Smooth muscle cell (in vitro differentiated cells): Measurements from ENCODE around the gene EBLN2. TPM values are rescaled to one million over a fixed set of nuclear protein-coding genes. Genes with fewer than 3 reads are reported as not detected.

Experiments
- DNase-seq: peaks from one replicate; lab custom pipeline; 2025; ENCODE audit not compliant: unreplicated experiment; lab: John Stamatoyannopoulos, UW
- H2AFZ ChIP-seq: fragments of 200-600 bp; sonication (generic); 2 replicates; pipeline ENCODE4 v1.6.0; 2016; ENCODE audit warnings: antibody characterized with exemption, low read depth, mild to moderate bottlenecking
- H3F3A ChIP-seq: fragments of 200-600 bp; sonication (generic); 2 replicates; pipeline ENCODE4 v1.6.0; 2017; ENCODE audit warnings: antibody characterized with exemption, low read depth
- H3K27ac ChIP-seq: fragments of 200-600 bp; sonication (generic); 2 replicates; pipeline ENCODE4 v1.5.1; 2016; ENCODE audit warnings: low read depth, mild to moderate bottlenecking
- H3K27me3 ChIP-seq: fragments of 200-600 bp; sonication (generic); 2 replicates; pipeline ENCODE4 v1.6.1; 2016; ENCODE audit warnings: low read depth, mild to moderate bottlenecking
- H3K36me3 ChIP-seq: fragments of 200-600 bp; sonication (generic); 2 replicates; pipeline ENCODE4 v1.5.1; 2016; ENCODE audit warnings: low read depth
- H3K4me1 ChIP-seq: fragments of 200-600 bp; sonication (generic); 2 replicates; pipeline ENCODE4 v1.5.1; 2016; ENCODE audit warnings: low read depth
- H3K4me2 ChIP-seq: fragments of 200-600 bp; sonication (generic); 2 replicates; pipeline ENCODE4 v1.6.0; 2016; ENCODE audit warnings: mild to moderate bottlenecking
- H3K4me3 ChIP-seq: fragments of 200-600 bp; sonication (generic); 2 replicates; pipeline ENCODE4 v1.5.1; 2016; ENCODE audit warnings: mild to moderate bottlenecking
- H3K79me2 ChIP-seq: fragments of 200-600 bp; sonication (generic); 2 replicates; pipeline ENCODE4 v1.6.0; 2016; ENCODE audit warnings: low read depth, mild to moderate bottlenecking
- H3K9ac ChIP-seq: fragments of 200-600 bp; sonication (generic); 2 replicates; pipeline ENCODE4 v1.6.0; 2016; ENCODE audit warnings: low read depth
- H3K9me3 ChIP-seq: fragments of 200-600 bp; sonication (generic); replicated peaks from 2 replicates; pipeline ENCODE4 v1.5.1; 2016; ENCODE audit warnings: low read depth
- H4K20me1 ChIP-seq: fragments of 200-600 bp; sonication (generic); 2 replicates; pipeline ENCODE4 v1.6.0; 2016; ENCODE audit warnings: low read depth
- WGBS: methylation state at CpG from one replicate; pipeline ENCODE4 v1.1.7; 2016; ENCODE audit warnings: low lambda C conversion rate; 5-methylcytosine and 5-hydroxymethylcytosine counted together
- polyA plus RNA-seq: library from polyadenylated mRNA; unstranded; fragments of >200 nt; fragmentation: Nextera tagmentation; extraction: Ambion mirVana; gene quantifications from 2 replicates; pipeline ENCODE4 v1.2.1, GENCODE V29; 2016
- total RNA-seq: library from RNA; depleted of rRNA; stranded (reverse); fragments of >200 nt; gene quantifications from 2 replicates; pipeline ENCODE4 v1.2.3, GENCODE V29; 2014
- TF ChIP-seq, protein P1 (sequence below): fragments of 200-600 bp; sonication (generic); IDR thresholded peaks from 2 replicates; pipeline ENCODE4 v1.5.1; 2017; ENCODE audit warnings: borderline replicate concordance, mild to moderate bottlenecking, antibody characterized with exemption; ENCODE audit not compliant: insufficient read depth, poor library complexity, severe bottlenecking

EBLN2 gene
- total and polyA plus RNA-seq, 2 experiments from 2014 or later = 2.9 to 5.5 TPM

DNA sequence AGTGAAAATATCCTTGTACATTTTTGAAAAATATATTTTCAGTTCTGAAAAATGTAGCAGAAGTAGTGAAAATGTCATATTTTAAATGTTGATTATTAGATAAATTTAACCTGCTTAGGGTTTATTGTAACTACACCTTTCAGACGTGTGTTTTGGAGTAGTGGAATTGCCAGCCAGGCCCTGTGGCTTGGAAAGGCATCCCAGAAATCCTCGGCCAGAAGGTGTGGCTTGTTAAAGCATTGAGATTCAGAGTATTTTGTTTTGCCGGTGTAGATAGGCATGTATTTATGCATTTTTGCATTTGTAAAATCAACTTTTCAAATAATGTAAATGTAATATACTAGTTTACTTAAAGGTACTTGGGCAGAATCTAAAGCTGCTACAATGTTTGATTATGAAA is 7.0 kb downstream of the EBLN2 start:
- H3K9ac ChIP-seq = no peak overlapping the region
- no peak overlapping the region for H3K4me2 ChIP-seq
- H3K79me2 ChIP-seq = no peaks in the 10 kb centered on the region
- H3K9me3 ChIP-seq = no peaks in the 10 kb centered on the region
- H3K36me3 ChIP-seq = peaks cover 13% of the 10 kb centered on the region
- no peak overlapping the region for H3K4me3 ChIP-seq
- no peaks in the 10 kb centered on the region for H3K4me1 ChIP-seq
- H4K20me1 ChIP-seq = peaks cover 40% of the 10 kb centered on the region
- H3K27ac ChIP-seq = no peak overlapping the region
- TF ChIP-seq, protein P1, sequence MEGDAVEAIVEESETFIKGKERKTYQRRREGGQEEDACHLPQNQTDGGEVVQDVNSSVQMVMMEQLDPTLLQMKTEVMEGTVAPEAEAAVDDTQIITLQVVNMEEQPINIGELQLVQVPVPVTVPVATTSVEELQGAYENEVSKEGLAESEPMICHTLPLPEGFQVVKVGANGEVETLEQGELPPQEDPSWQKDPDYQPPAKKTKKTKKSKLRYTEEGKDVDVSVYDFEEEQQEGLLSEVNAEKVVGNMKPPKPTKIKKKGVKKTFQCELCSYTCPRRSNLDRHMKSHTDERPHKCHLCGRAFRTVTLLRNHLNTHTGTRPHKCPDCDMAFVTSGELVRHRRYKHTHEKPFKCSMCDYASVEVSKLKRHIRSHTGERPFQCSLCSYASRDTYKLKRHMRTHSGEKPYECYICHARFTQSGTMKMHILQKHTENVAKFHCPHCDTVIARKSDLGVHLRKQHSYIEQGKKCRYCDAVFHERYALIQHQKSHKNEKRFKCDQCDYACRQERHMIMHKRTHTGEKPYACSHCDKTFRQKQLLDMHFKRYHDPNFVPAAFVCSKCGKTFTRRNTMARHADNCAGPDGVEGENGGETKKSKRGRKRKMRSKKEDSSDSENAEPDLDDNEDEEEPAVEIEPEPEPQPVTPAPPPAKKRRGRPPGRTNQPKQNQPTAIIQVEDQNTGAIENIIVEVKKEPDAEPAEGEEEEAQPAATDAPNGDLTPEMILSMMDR = no peak
- no peak overlapping the region for H2AFZ ChIP-seq
- H3F3A ChIP-seq = no peaks in the 10 kb centered on the region
- WGBS = 61% methylated on average over 3 of the region's 3 CpGs
- no peaks in the 10 kb centered on the region for H3K27me3 ChIP-seq
- no peak for DNase-seq

DNA sequence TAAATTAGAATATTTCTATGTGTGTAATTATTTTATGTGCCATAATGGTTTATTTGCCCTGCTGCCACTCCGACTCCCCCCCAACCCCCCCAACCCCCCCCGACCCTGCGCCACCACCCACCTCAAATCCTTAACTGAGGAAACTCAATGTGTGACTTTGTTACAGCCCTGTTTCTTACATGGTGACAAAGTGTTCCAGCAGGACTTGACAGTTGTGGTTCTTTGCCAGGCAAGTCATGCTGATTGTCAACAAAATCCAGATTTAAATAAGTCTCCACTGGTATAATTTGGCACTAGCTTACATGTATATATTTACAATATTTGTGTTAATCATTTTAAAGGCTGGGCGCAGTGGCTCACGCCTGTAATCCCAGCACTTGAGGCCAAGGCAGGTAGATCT is 7.7 kb downstream of the EBLN2 start:
- H3K79me2 ChIP-seq = no peaks in the 10 kb centered on the region
- no peaks in the 10 kb centered on the region for H3K4me1 ChIP-seq
- H3K27ac ChIP-seq = no peak overlapping the region
- peaks cover 33% of the 10 kb centered on the region for H4K20me1 ChIP-seq
- H3K36me3 ChIP-seq = peaks cover 13% of the 10 kb centered on the region
- TF ChIP-seq, protein P1 = no peak
- no peaks in the 10 kb centered on the region for H3K27me3 ChIP-seq
- no peak overlapping the region for H3K9ac ChIP-seq
- no peak for DNase-seq
- H3K9me3 ChIP-seq = no peaks in the 10 kb centered on the region
- no peak overlapping the region for H2AFZ ChIP-seq
- no peak overlapping the region for H3K4me2 ChIP-seq
- H3F3A ChIP-seq = no peaks in the 10 kb centered on the region
- H3K4me3 ChIP-seq = no peak overlapping the region
- WGBS = 99% methylated on average over 5 of the region's 5 CpGs

DNA sequence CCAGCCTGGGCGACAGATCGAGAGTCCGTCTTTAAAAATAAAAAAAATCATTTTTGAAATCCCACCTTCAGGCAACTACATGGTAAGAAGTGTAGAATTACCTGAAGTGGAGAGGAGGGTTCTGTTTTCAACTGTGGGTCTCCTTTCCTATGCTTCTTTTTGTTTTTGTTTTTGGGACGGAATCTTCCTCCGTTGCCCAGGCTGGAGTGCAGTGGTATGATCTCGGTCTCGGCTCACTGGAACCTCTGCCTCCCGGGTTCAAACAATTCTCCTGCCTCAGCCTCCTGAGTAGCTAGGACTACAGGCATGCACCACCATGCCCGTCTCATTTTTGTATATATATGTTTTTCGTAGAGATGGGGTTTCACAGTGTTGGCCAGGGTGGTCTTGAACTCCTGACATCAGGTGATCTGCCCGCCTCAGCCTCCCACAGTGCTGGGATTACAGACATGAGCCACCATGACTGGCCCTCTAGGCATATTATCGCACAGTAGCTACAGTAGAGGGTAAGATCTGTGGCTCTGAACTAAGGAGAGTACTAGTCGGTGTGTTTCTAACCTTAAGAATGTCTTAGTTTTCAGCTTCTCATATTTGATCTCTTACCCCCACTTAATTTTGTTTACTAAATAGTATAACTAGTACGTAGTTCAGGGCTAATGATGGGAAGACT is 8.5 kb downstream of the EBLN2 start:
- Histone ChIP-seq H3K4me1 (no peaks in the 10 kb centered on the region), H2AFZ (no peak overlapping the region)

More for the DNA sequence above, 8.5 kb downstream of the EBLN2 start:
- Histone ChIP-seq H3K9ac (no peak overlapping the region), H3K4me2 (no peak overlapping the region), H3K36me3 (peaks cover 9% of the 10 kb centered on the region), H3K4me3 (no peak overlapping the region), H3K9me3 (no peaks in the 10 kb centered on the region), H3K79me2 (no peaks in the 10 kb centered on the region), H3K27me3 (no peaks in the 10 kb centered on the region), H3F3A (no peaks in the 10 kb centered on the region), H3K27ac (no peak overlapping the region), H4K20me1 (peaks cover 26% of the 10 kb centered on the region)
- DNase-seq = no peak
- WGBS = 89% methylated on average over 14 of the region's 14 CpGs
- TF ChIP-seq, protein P1 = no peak
